Stimulated activated naive B cell treated with anti-CD40 and anti-IgM and Interleukin-4, amounts not matched to agents 10 μg/mL and 1 μg/mL and 100 μg/mL, for 72 hours (primary cell): ENCODE measurements around the gene ITGA3.
A peak's percentile ranks its signal among the peaks of the same experiment; 100 is the strongest.
"Not testable (repeated sequence)": the region's sequence is repeated elsewhere in the genome, so short reads cannot be mapped to it uniquely, and the experiment has no call there.

Experiments
- ATAC-seq, 2 donors: fragments of 150-1000 bp; cut with Tn5 transposase; replicated peaks; 2 replicates each; pipeline ENCODE4 v1.10.0; 2021; ENCODE audit warnings: moderate library complexity in 1 of 2
- DNase-seq: peaks from one replicate; pipeline ENCODE4 v3.0.0; 2021
- H3K27ac Mint-ChIP-seq: one replicate; pipeline ENCODE4 v1.8.0; 2022; ENCODE audit warnings: mild to moderate bottlenecking, mixed read lengths
- H3K27me3 Mint-ChIP-seq, 2 donors: one replicate each; pipeline ENCODE4 v1.8.0; 2022; ENCODE audit warnings: mixed read lengths in 2 of 2
- H3K36me3 Mint-ChIP-seq, 2 donors: one replicate each; pipeline ENCODE4 v1.8.0; 2022; ENCODE audit warnings: mixed read lengths in 2 of 2, mild to moderate bottlenecking in 1 of 2
- H3K4me1 Mint-ChIP-seq, 2 donors: one replicate each; pipeline ENCODE4 v1.8.0; 2022; ENCODE audit warnings: mixed read lengths in 2 of 2, mild to moderate bottlenecking in 1 of 2
- H3K4me3 Mint-ChIP-seq, 2 donors: one replicate each; pipeline ENCODE4 v1.8.0; 2022; ENCODE audit warnings: mild to moderate bottlenecking in 2 of 2, mixed read lengths in 2 of 2, moderate library complexity in 1 of 2
- H3K9me3 Mint-ChIP-seq, 2 donors: one replicate each; pipeline ENCODE4 v1.8.0; 2022; ENCODE audit warnings: mixed read lengths in 2 of 2, mild to moderate bottlenecking in 1 of 2

ITGA3 gene

GRCh38 chr17:50052822-50053653, 2.9 kb upstream of the ITGA3 start:
- DNase-seq (no peak), ATAC-seq (no peak)
- Mint-ChIP-seq H3K36me3 (no peaks in the 10 kb centered on the region), H3K4me3 (no peak overlapping the region), H3K9me3 (no peaks in the 10 kb centered on the region), H3K27ac (no peak overlapping the region), H3K27me3 (peaks cover 34 to 64% of the 10 kb centered on the region in 2 donors), H3K4me1 (peaks cover 21 to 35% of the 10 kb centered on the region in 2 donors)

- no peaks in the 10 kb centered on the region for H3K36me3 Mint-ChIP-seq
- DNase-seq (no peak), ATAC-seq (no peak)
- no peak overlapping the region for H3K4me3 Mint-ChIP-seq
- H3K27me3 Mint-ChIP-seq: peaks cover 38 to 67% of the 10 kb centered on the region in 2 donors
- no peaks in the 10 kb centered on the region for H3K9me3 Mint-ChIP-seq
- H3K4me1 Mint-ChIP-seq: peaks cover 21 to 35% of the 10 kb centered on the region in 2 donors
- H3K27ac Mint-ChIP-seq: no peak overlapping the region
Observed at GRCh38 chr17:50053654-50053960, 2.3 kb upstream of the ITGA3 start.

- Mint-ChIP-seq H3K4me3 (peak overlapping the region; percentile 91 to 93), H3K27ac (peak overlapping the region; percentile 87), H3K36me3 (no peaks in the 10 kb centered on the region), H3K4me1 (peaks cover 23 to 35% of the 10 kb centered on the region in 2 donors), H3K27me3 (peaks cover 34 to 67% of the 10 kb centered on the region in 2 donors), H3K9me3 (no peaks in the 10 kb centered on the region)
- DNase-seq (no peak), ATAC-seq (peak in 1 of 2 donors; percentile 16)
Observed at GRCh38 chr17:50055055-50055425, 870 bp upstream of the ITGA3 start.

GRCh38 chr17:50056217-50056960, 479 bp downstream of the ITGA3 start:
- Mint-ChIP-seq H3K4me1 (peaks cover 17 to 26% of the 10 kb centered on the region in 2 donors), H3K4me3 (peak overlapping the region; percentile 91 to 93), H3K9me3 (no peaks in the 10 kb centered on the region), H3K36me3 (no peaks in the 10 kb centered on the region), H3K27me3 (peaks cover 42 to 80% of the 10 kb centered on the region in 2 donors), H3K27ac (peak overlapping the region; percentile 56)
- peak; percentile 82 for ATAC-seq
- peak; percentile 50 for DNase-seq

GRCh38 chr17:50056961-50057330, 1.0 kb downstream of the ITGA3 start:
- DNase-seq (no peak), ATAC-seq (no peak)
- H3K27ac Mint-ChIP-seq: no peak overlapping the region
- H3K27me3 Mint-ChIP-seq: peaks cover 46 to 83% of the 10 kb centered on the region in 2 donors
- H3K36me3 Mint-ChIP-seq: no peaks in the 10 kb centered on the region
- H3K4me1 Mint-ChIP-seq: peaks cover 14 to 24% of the 10 kb centered on the region in 2 donors
- peak overlapping the region; percentile 91 to 93 for H3K4me3 Mint-ChIP-seq
- H3K9me3 Mint-ChIP-seq: no peaks in the 10 kb centered on the region

- no peak overlapping the region for H3K27ac Mint-ChIP-seq
- DNase-seq (no peak), ATAC-seq (no peak)
- H3K27me3 Mint-ChIP-seq: peaks cover 46 to 77% of the 10 kb centered on the region in 2 donors
- peak overlapping the region; percentile 37 to 93 for H3K4me3 Mint-ChIP-seq
- no peaks in the 10 kb centered on the region for H3K36me3 Mint-ChIP-seq
- peaks cover 14 to 24% of the 10 kb centered on the region in 2 donors for H3K4me1 Mint-ChIP-seq
- no peaks in the 10 kb centered on the region for H3K9me3 Mint-ChIP-seq
Observed at GRCh38 chr17:50057521-50057991, 1.6 kb downstream of the ITGA3 start.

GRCh38 chr17:50058296-50058953, 2.5 kb downstream of the ITGA3 start:
- Mint-ChIP-seq H3K4me1 (peaks cover 14 to 24% of the 10 kb centered on the region in 2 donors), H3K36me3 (no peaks in the 10 kb centered on the region), H3K4me3 (no peak overlapping the region), H3K27ac (no peak overlapping the region), H3K9me3 (no peaks in the 10 kb centered on the region), H3K27me3 (peaks cover 41 to 70% of the 10 kb centered on the region in 2 donors)
- ATAC-seq (no peak), DNase-seq (no peak)

- DNase-seq (no peak), ATAC-seq (no peak)
- Mint-ChIP-seq H3K36me3 (no peaks in the 10 kb centered on the region), H3K9me3 (no peaks in the 10 kb centered on the region), H3K4me1 (peaks cover 14 to 24% of the 10 kb centered on the region in 2 donors), H3K27me3 (peaks cover 48 to 76% of the 10 kb centered on the region in 2 donors), H3K4me3 (no peak overlapping the region), H3K27ac (no peak overlapping the region)
Observed at GRCh38 chr17:50059256-50059655, 3.3 kb downstream of the ITGA3 start.

GRCh38 chr17:50059759-50060273, 3.9 kb downstream of the ITGA3 start:
- Mint-ChIP-seq H3K27ac (no peak overlapping the region), H3K27me3 (peaks cover 52 to 80% of the 10 kb centered on the region in 2 donors), H3K4me3 (no peak overlapping the region), H3K36me3 (no peaks in the 10 kb centered on the region), H3K9me3 (no peaks in the 10 kb centered on the region), H3K4me1 (peaks cover 14 to 23% of the 10 kb centered on the region in 2 donors)
- ATAC-seq: no peak
- no peak for DNase-seq

GRCh38 chr17:50060951-50061712, 5.2 kb downstream of the ITGA3 start:
- no peak for ATAC-seq
- peaks cover 55 to 77% of the 10 kb centered on the region in 2 donors for H3K27me3 Mint-ChIP-seq
- no peak for DNase-seq
- no peaks in the 10 kb centered on the region for H3K36me3 Mint-ChIP-seq
- no peak overlapping the region for H3K27ac Mint-ChIP-seq
- no peak overlapping the region for H3K4me3 Mint-ChIP-seq
- H3K9me3 Mint-ChIP-seq: no peaks in the 10 kb centered on the region
- H3K4me1 Mint-ChIP-seq: peaks cover 10 to 13% of the 10 kb centered on the region in 2 donors

GRCh38 chr17:50061713-50062045, 5.8 kb downstream of the ITGA3 start:
- H3K4me1 Mint-ChIP-seq: not testable (repeated sequence)

GRCh38 chr17:50062293-50063243, 6.7 kb downstream of the ITGA3 start:
- Mint-ChIP-seq H3K4me1 (peaks cover 0 to 4% of the 10 kb centered on the region in 2 donors), H3K27ac (no peak overlapping the region), H3K36me3 (no peaks in the 10 kb centered on the region), H3K27me3 (peaks cover 51 to 63% of the 10 kb centered on the region in 2 donors), H3K9me3 (no peaks in the 10 kb centered on the region), H3K4me3 (no peak overlapping the region)
- DNase-seq (no peak), ATAC-seq (no peak)

More at GRCh38 chr17:50061713-50062045, 5.8 kb downstream of the ITGA3 start:
- not testable (repeated sequence) for H3K9me3 Mint-ChIP-seq, H3K4me3 Mint-ChIP-seq, H3K27ac Mint-ChIP-seq, ATAC-seq, H3K36me3 Mint-ChIP-seq, DNase-seq
- H3K27me3 Mint-ChIP-seq: peaks cover 55 to 72% of the 10 kb centered on the region in 2 donors
